Measurements from ENCODE around the gene TNFRSF8. TPM values are rescaled to one million over a fixed set of nuclear protein-coding genes. Genes with fewer than 3 reads are reported as not detected.

Gene TNFRSF8
- total RNA-seq, 1 experiment from 2014 or later = 2.9 TPM

DNA sequence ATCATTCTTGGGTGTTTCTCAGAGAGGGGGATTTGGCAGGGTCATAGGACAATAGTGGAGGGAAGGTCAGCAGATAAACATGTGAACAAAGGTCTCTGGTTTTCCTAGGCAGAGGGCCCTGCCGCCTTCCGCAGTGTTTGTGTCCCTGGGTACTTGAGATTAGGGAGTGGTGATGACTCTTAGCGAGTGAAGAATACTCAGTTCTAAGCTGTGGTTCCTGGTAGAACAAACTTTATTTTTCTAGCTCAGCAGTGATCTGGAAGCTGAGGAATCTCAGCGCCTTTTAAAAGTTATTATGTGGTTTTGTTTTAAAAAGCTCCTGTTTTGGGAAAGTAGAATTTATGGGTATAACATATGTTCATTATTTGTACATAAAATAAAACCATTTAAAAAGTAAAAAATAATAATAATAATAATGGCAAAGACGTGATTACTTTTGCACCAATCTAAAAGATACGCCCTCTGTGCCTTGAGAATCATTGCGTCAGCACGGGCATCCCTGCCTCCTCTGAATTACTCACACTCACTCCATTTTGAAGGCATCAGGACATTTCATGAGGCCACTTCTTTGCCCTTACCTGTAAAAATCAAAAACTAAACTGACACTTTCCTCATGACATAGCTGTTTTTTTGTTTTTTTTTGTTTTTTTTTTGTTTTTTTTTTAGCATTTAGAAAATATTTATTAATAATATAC is 74.0 kb downstream of the TNFRSF8 start:
- H3K27ac ChIP-seq (ENCODE audit: insufficient read length, low read depth, low read length) = no peak overlapping the region
- H3K23ac ChIP-seq (ENCODE audit: insufficient read length, low read depth, low read length) = no peak overlapping the region
- TF ChIP-seq, protein P1, sequence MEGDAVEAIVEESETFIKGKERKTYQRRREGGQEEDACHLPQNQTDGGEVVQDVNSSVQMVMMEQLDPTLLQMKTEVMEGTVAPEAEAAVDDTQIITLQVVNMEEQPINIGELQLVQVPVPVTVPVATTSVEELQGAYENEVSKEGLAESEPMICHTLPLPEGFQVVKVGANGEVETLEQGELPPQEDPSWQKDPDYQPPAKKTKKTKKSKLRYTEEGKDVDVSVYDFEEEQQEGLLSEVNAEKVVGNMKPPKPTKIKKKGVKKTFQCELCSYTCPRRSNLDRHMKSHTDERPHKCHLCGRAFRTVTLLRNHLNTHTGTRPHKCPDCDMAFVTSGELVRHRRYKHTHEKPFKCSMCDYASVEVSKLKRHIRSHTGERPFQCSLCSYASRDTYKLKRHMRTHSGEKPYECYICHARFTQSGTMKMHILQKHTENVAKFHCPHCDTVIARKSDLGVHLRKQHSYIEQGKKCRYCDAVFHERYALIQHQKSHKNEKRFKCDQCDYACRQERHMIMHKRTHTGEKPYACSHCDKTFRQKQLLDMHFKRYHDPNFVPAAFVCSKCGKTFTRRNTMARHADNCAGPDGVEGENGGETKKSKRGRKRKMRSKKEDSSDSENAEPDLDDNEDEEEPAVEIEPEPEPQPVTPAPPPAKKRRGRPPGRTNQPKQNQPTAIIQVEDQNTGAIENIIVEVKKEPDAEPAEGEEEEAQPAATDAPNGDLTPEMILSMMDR (conservative IDR thresholded peaks at IDR 0.05) = no peak
- H3K14ac ChIP-seq (ENCODE audit: insufficient read depth, low read length) = no peak overlapping the region
- no peak overlapping the region for H3K18ac ChIP-seq (ENCODE audit: insufficient read length, low read depth, low read length)
- H4K91ac ChIP-seq (ENCODE audit: insufficient read length, low read depth, low read length) = no peak overlapping the region
- no peak overlapping the region for H3K9ac ChIP-seq (ENCODE audit: extremely low read depth, insufficient read length, low read length)
- H3K23me2 ChIP-seq (ENCODE audit: insufficient read length, low read depth, low read length, poor library complexity, severe bottlenecking) = no peaks in the 10 kb centered on the region
- no peak overlapping the region for H3K4me2 ChIP-seq (ENCODE audit: insufficient read depth, insufficient read length, low read length)
- Mint-ChIP-seq H3K27me3 (ENCODE audit: low read depth) (no peaks in the 10 kb centered on the region), H3K36me3 (ENCODE audit: insufficient read depth in 1 of 3, low read depth in 3 of 3) (no peaks in the 10 kb centered on the region; a peak in 1 of 7 replicates), H3K27ac (no peak overlapping the region), H3K4me1 (peaks cover 0 to 11% of the 10 kb centered on the region in 2 experiments; a peak in 2 of 4 replicates), H3K4me3 (no peak overlapping the region), H3K9me3 (no peaks in the 10 kb centered on the region)
- no peak overlapping the region for H3T11ph ChIP-seq (ENCODE audit: low read length)
- no CpG with 5 or more reads among the region's 8 CpGs for WGBS (ENCODE audit: extremely low coverage, insufficient read length, low lambda C conversion rate)
- H2AFZ ChIP-seq (ENCODE audit: low read length) = no peak overlapping the region
- H2BK15ac ChIP-seq (ENCODE audit: low read depth, low read length) = no peak overlapping the region
- H3K4me1 ChIP-seq (ENCODE audit: insufficient read depth, low read length) = no peaks in the 10 kb centered on the region
- no peak overlapping the region for H2BK12ac ChIP-seq (ENCODE audit: insufficient read length, low read depth, low read length)
- no peak overlapping the region for H2BK20ac ChIP-seq (ENCODE audit: low read depth, low read length, poor library complexity, severe bottlenecking)
- H3K9me3 ChIP-seq (ENCODE audit: control insufficient read depth, low read depth, low read length) = no peaks in the 10 kb centered on the region
- no peak overlapping the region for H3K56ac ChIP-seq (ENCODE audit: insufficient read length, low read depth, low read length)
- H4K20me1 ChIP-seq (ENCODE audit: control insufficient read depth, insufficient read depth, insufficient read length) = no peaks in the 10 kb centered on the region
- H4K5ac ChIP-seq (ENCODE audit: insufficient read length, low read depth, low read length) = no peak overlapping the region
- H2BK5ac ChIP-seq (ENCODE audit: insufficient read length, low read length) = no peak overlapping the region
- no peak overlapping the region for H2AK5ac ChIP-seq (ENCODE audit: insufficient read length, low read length)
- no peak overlapping the region for H3K4ac ChIP-seq (ENCODE audit: low read depth, low read length)
- no peaks in the 10 kb centered on the region for H3K79me1 ChIP-seq (ENCODE audit: insufficient read depth, low read depth, low read length, poor library complexity, severe bottlenecking)
- no peak for DNase-seq
- H2BK120ac ChIP-seq (ENCODE audit: low read depth, low read length, poor library complexity, severe bottlenecking) = no peak overlapping the region
- H3K79me2 ChIP-seq (ENCODE audit: insufficient read depth, low read length) = no peaks in the 10 kb centered on the region
- no peak overlapping the region for H4K8ac ChIP-seq (replicated peaks; ENCODE audit: insufficient read length, low read depth, low read length)
- H3K27me3 ChIP-seq (ENCODE audit: insufficient read depth, low read length) = no peaks in the 10 kb centered on the region
